Nephron (organoid): ENCODE data around the gene PCDH1.

Source experiments
- H3K27ac Mint-ChIP-seq, 3 experiments: 2 replicates each; pipeline ENCODE4 v1.8.0; 2020; ENCODE audit warnings: mixed read lengths in 3 of 3, mild to moderate bottlenecking in 2 of 3, moderate library complexity in 1 of 3
- H3K27me3 Mint-ChIP-seq: 2 replicates; pipeline ENCODE4 v1.8.0; 2021; ENCODE audit warnings: low read depth, mild to moderate bottlenecking, moderate library complexity, mixed read lengths
- H3K36me3 Mint-ChIP-seq: 2 replicates; pipeline ENCODE4 v1.8.0; 2020; ENCODE audit warnings: low read depth, mixed read lengths
- H3K4me1 Mint-ChIP-seq: 2 replicates; pipeline ENCODE4 v1.8.0; 2020; ENCODE audit warnings: mixed read lengths
- H3K4me3 Mint-ChIP-seq, 3 experiments: 2 replicates each; pipeline ENCODE4 v1.8.0; 2020; ENCODE audit warnings: mild to moderate bottlenecking in 3 of 3, mixed read lengths in 3 of 3, moderate library complexity in 2 of 3
- H3K9me3 Mint-ChIP-seq: 2 replicates; pipeline ENCODE4 v1.8.0; 2020; ENCODE audit warnings: mixed read lengths
- CTCF ChIP-seq, 3 experiments: fragments of 200-600 bp; sonication (generic); IDR thresholded peaks; one replicate each; pipeline ENCODE4 v1.5.0; 2021; ENCODE audit warnings: antibody characterized with exemption in 3 of 3; ENCODE audit not compliant: unreplicated experiment in 3 of 3

Gene PCDH1

DNA sequence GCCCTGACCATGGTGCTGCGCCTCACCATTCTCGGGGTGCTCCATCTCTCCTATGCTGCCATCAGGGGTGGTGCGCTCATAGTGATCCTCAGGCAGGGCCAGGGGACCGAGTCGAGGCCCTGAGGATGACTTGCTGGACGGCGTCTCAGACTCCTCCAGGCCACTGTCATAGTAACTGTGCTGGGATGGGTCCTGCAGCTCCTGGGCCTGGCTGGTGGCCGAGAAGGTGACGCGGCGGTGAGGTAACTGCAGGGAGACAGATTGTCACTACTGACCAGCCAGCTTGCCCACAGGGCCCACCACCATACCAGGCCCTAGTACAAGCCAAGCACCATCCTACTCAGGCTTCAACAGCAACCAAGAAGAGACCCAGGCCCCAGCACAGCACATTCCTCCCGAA is 21.0 kb downstream of the PCDH1 start:
- TF ChIP-seq CTCF (IDR thresholded peaks at IDR 0.05; ENCODE audit: unreplicated experiment in 3 of 3), result no peak
- H3K36me3 Mint-ChIP-seq, result no peaks in the 10 kb centered on the region
- H3K9me3 Mint-ChIP-seq, result no peaks in the 10 kb centered on the region
- H3K27me3 Mint-ChIP-seq, result peaks cover 22% of the 10 kb centered on the region
- H3K4me1 Mint-ChIP-seq, result peaks cover 5% of the 10 kb centered on the region
- H3K4me3 Mint-ChIP-seq, result no peak overlapping the region
- no peak overlapping the region for H3K27ac Mint-ChIP-seq

DNA sequence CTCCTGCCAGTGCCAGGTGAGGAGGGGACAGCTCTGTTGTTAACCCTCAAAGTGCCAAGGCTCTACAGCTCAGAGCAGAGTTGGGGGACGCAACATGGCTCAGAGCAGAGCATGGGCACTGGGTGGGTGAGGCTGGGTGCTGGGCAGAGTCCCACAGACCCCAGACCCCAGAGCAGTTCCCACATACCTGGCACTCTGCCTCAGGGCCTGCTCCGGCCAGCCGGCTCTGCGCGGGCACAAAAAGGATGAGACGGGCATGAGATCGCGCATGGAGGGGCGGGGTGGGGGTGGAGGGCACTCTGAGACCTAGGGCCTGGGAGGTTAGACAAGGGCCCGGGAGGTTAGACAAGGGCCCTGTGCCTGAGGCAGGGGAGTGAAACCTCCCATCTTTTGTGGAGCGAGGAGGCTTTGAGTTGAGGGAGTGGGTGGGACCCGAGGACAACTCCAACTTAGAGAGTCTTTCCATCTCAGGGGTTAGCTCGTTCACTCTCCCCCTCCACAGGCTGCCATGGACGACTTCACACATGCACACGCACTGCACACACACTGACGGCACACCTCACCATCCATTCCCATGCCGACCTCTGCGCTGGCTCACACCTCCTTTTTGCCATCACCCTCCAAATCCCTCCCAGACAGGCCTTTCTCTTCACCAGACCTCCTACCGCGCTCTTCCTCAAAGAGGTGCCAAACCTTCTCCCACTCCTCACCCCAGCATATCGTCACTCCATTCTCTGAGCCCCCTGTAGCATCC is 22.0 kb downstream of the PCDH1 start:
- Mint-ChIP-seq H3K4me3 (no peak overlapping the region), H3K27ac (no peak overlapping the region), H3K36me3 (no peaks in the 10 kb centered on the region), H3K4me1 (peaks cover 5% of the 10 kb centered on the region), H3K9me3 (no peaks in the 10 kb centered on the region), H3K27me3 (peaks cover 22% of the 10 kb centered on the region)
- no peak for TF ChIP-seq CTCF (IDR thresholded peaks at IDR 0.05; ENCODE audit: unreplicated experiment in 3 of 3)

GRCh38 chr5:141855265-141856036 is 22.8 kb downstream of the PCDH1 start:
- Mint-ChIP-seq H3K9me3 (no peaks in the 10 kb centered on the region), H3K27ac (peak overlapping the region in 2 of 3 experiments; percentile 13 to 14), H3K27me3 (peaks cover 22% of the 10 kb centered on the region), H3K4me3 (peak overlapping the region in 1 of 3 experiments; percentile 54), H3K36me3 (no peaks in the 10 kb centered on the region), H3K4me1 (peaks cover 5% of the 10 kb centered on the region)
- no peak for TF ChIP-seq CTCF (IDR thresholded peaks at IDR 0.05; ENCODE audit: unreplicated experiment in 3 of 3)

DNA sequence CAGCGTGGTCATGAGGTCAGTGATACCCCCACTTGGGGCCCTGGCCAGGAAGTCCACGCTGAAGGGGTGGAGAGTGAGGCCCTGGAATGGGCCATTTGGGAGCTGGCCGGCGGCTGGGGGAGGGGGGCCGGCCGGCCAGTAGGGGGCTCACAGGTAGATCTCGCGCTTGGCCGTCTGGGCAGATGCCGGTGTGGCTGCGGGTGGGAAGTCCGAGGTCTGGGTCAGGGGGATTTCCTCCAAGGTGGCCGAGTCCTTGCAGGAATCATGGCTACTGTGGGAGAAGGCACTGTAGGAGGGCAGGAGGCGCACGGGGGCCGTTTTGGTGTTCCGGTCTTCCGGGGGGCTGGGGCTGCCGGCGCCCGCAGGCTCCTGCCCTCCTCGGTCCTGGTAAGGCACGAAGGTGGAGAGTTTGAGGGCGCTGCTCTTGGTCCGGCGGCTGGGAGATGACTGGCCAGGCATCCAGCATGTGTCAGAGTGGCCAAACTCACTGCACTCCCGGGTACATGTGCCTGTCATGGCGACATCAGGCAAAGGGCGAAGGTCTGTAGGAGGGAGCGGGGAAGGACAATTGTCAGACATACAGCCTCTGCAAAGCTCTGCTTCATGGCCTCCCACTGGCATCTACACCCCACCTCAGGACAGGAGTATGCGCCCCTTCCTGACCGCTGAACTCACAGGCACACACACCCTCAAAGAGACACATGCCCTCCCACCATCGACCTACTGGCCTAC is 24.1 kb downstream of the PCDH1 start:
- Mint-ChIP-seq H3K9me3 (no peaks in the 10 kb centered on the region), H3K27ac (peak overlapping the region in 1 of 3 experiments; percentile 69), H3K36me3 (no peaks in the 10 kb centered on the region), H3K4me1 (peaks cover 5% of the 10 kb centered on the region), H3K27me3 (peaks cover 12% of the 10 kb centered on the region), H3K4me3 (peak overlapping the region in 1 of 3 experiments; percentile 60)
- no peak for TF ChIP-seq CTCF (IDR thresholded peaks at IDR 0.05; ENCODE audit: unreplicated experiment in 3 of 3)

- no peak for TF ChIP-seq CTCF (IDR thresholded peaks at IDR 0.05; ENCODE audit: unreplicated experiment in 3 of 3)
- H3K9me3 Mint-ChIP-seq, result no peaks in the 10 kb centered on the region
- H3K27ac Mint-ChIP-seq, result no peak overlapping the region
- no peaks in the 10 kb centered on the region for H3K36me3 Mint-ChIP-seq
- peaks cover 9% of the 10 kb centered on the region for H3K27me3 Mint-ChIP-seq
- peaks cover 5% of the 10 kb centered on the region for H3K4me1 Mint-ChIP-seq
- no peak overlapping the region for H3K4me3 Mint-ChIP-seq
Measured at GRCh38 chr5:141852448-141852847, 25.8 kb downstream of the PCDH1 start.
